Peyer's patch (tissue), 4 donors: ENCODE data around the gene PRSS8. TPM values are rescaled to one million over a fixed set of nuclear protein-coding genes. Genes with fewer than 3 reads are reported as not detected.

Source experiments
- DNase-seq, 3 donors: peaks; one replicate each; pipeline ENCODE4 v3.0.0-alpha.2; 2017 to 2019
- H3K27ac ChIP-seq, 4 donors: fragments of 200-600 bp; sonication (generic); one replicate each; pipeline ENCODE4 v1.5.1; 2016 to 2019
- H3K27me3 ChIP-seq, 2 donors: fragments of 200-600 bp; sonication (generic); one replicate each; pipeline ENCODE4 v1.5.1; 2019
- H3K36me3 ChIP-seq, 3 donors: fragments of 200-600 bp; sonication (generic); one replicate each; pipeline ENCODE4 v1.5.1; 2016 to 2019
- H3K4me1 ChIP-seq, 4 donors: fragments of 200-600 bp; sonication (generic); one replicate each; pipeline ENCODE4 v1.5.1; 2016 to 2019
- H3K4me3 ChIP-seq, 4 donors: fragments of 200-600 bp; sonication (generic); 1 replicate in 3 of 4; 2 replicates in 1 of 4; pipeline ENCODE4 v1.5.1; 2016 to 2019; ENCODE audit warnings: mild to moderate bottlenecking in 1 of 4
- H3K9me3 ChIP-seq, 4 donors: fragments of 200-600 bp; sonication (generic); one replicate each; pipeline ENCODE4 v1.5.1; 2016 to 2019; ENCODE audit warnings: mild to moderate bottlenecking in 1 of 4
- CTCF ChIP-seq, 6 experiments: fragments of 450-650 bp in 4 of 6; fragments of 200-600 bp in 2 of 6; sonication (generic) in 1 of 6; IDR thresholded peaks; one replicate each; pipeline ENCODE4 v1.5.1; 2017 to 2019; ENCODE audit warnings: antibody characterized with exemption in 6 of 6, mild to moderate bottlenecking in 3 of 6, moderate library complexity in 1 of 6
- POLR2A ChIP-seq, 2 donors: fragments of 450-650 bp; IDR thresholded peaks; one replicate each; pipeline ENCODE4 v1.5.1; 2017; ENCODE audit warnings: antibody characterized with exemption in 2 of 2, mild to moderate bottlenecking in 2 of 2, moderate library complexity in 2 of 2
- total RNA-seq, 4 donors: library from RNA; depleted of rRNA; stranded (reverse); fragments of >200 nt; gene quantifications; one replicate each; pipeline ENCODE4 v1.1.0, GENCODE V29; 2016

PRSS8 gene
- 100 to 1,000 TPM in 3 of 4 donors, 10 to 100 TPM in 1; 27.2 to 666 (median 549) TPM for total RNA-seq

- peak within 1 kb of the TSS in 3 of 4 donors; percentile 89 to 96 (median 93) for H3K27ac ChIP-seq
- H3K27me3 ChIP-seq = no peaks in the 10 kb centered on the region
- TF ChIP-seq CTCF (IDR thresholded peaks at IDR 0.05) = no peak
- peak; percentile 98 to 99 for TF ChIP-seq POLR2A (IDR thresholded peaks at IDR 0.05)
- H3K4me3 ChIP-seq = peak within 1 kb of the TSS in 3 of 4 donors; percentile 42 to 84 (median 68)
- no peaks in the 10 kb centered on the region for H3K9me3 ChIP-seq
- peaks cover 0 to 32% (median 0%) of the 10 kb centered on the region in 3 donors for H3K36me3 ChIP-seq
- H3K4me1 ChIP-seq = peaks cover 0 to 48% (median 3%) of the 10 kb centered on the region in 4 donors
- peak in 2 of 3 donors; percentile 93 to 96 for DNase-seq
Measured at GRCh38 chr16:31135535-31136286, at the start of gene PRSS8. TSS of gene PRSS8 (minus strand) at chr16:31135727. CDS start at chr16:31135498, 229 bp downstream.

DNA sequence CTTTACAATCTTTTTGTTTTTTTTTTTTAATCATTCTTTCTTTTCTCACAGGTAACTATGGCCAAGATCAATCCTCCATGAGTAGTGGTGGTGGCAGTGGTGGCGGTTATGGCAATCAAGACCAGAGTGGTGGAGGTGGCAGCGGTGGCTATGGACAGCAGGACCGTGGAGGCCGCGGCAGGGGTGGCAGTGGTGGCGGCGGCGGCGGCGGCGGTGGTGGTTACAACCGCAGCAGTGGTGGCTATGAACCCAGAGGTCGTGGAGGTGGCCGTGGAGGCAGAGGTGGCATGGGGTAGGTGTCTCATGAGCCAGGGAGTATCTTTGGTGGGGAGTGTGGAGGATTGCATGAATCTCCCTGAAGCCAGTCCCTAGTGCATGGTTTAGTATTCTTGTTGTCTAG lies 49.4 kb upstream of the PRSS8 start:
- DNase-seq = no peak
- Histone ChIP-seq H3K9me3 (no peaks in the 10 kb centered on the region), H3K27me3 (no peaks in the 10 kb centered on the region), H3K36me3 (peaks cover 0 to 74% (median 0%) of the 10 kb centered on the region in 3 donors), H3K27ac (no peak overlapping the region), H3K4me1 (peaks cover 0 to 29% (median 12%) of the 10 kb centered on the region in 4 donors), H3K4me3 (no peak overlapping the region)
- TF ChIP-seq POLR2A (IDR thresholded peaks at IDR 0.05) (no peak), CTCF (IDR thresholded peaks at IDR 0.05) (no peak)

DNA sequence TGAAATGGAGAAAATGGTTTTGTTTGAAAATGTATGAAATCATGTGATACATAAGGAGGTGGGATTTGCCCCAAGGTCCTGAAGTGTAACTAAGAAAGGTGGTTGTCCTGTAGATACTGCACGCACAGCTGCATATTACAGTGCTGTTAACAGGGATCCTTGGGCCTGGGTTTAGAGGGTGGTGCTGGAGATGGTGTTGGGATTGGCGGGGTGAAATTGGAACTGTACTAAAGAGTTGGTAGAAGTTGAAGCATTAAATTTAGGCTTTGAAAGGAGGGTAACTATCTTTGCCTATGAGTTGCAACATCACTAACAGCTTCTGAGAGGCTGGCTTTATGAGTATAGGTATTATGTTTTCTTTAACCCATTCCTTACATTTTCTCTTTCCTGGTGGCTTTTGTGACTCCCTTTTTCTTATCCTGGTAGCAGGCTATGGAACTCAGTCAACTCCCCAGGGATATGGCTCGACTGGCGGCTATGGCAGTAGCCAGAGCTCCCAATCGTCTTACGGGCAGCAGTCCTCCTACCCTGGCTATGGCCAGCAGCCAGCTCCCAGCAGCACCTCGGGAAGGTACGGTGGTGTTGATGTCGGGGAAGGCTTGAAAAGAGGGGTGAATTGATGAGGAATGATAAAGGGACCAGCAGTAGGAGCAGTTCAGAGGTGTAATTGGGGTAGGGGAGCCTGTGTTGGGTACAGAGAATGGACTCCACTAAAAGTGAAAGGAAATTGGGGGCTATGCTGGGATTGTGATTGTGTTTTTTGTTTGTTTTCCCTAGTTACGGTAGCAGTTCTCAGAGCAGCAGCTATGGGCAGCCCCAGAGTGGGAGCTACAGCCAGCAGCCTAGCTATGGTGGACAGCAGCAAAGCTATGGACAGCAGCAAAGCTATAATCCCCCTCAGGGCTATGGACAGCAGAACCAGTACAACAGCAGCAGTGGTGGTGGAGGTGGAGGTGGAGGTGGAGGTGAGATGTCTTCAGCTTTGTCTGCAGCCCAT lies 48.2 kb upstream of the PRSS8 start:
- peaks cover 0 to 33% (median 14%) of the 10 kb centered on the region in 4 donors for H3K4me1 ChIP-seq
- no peak overlapping the region for H3K27ac ChIP-seq
- H3K9me3 ChIP-seq = no peaks in the 10 kb centered on the region
- no peak for DNase-seq
- no peak for TF ChIP-seq POLR2A (IDR thresholded peaks at IDR 0.05)
- H3K27me3 ChIP-seq = no peaks in the 10 kb centered on the region
- peaks cover 0 to 62% (median 0%) of the 10 kb centered on the region in 3 donors for H3K36me3 ChIP-seq
- H3K4me3 ChIP-seq = no peak overlapping the region

GRCh38 chr16:31182391-31182790 lies 46.9 kb upstream of the PRSS8 start:
- Histone ChIP-seq H3K4me3 (peak overlapping the region in 3 of 4 donors; percentile 72 to 92 (median 75)), H3K27me3 (no peaks in the 10 kb centered on the region), H3K36me3 (peaks cover 0 to 49% (median 0%) of the 10 kb centered on the region in 3 donors), H3K9me3 (no peaks in the 10 kb centered on the region), H3K27ac (peak overlapping the region in 1 of 4 donors; percentile 13), H3K4me1 (peaks cover 0 to 39% (median 16%) of the 10 kb centered on the region in 4 donors)
- no peak for DNase-seq
- TF ChIP-seq CTCF (IDR thresholded peaks at IDR 0.05) (no peak), POLR2A (IDR thresholded peaks at IDR 0.05) (no peak)

GRCh38 chr16:31181102-31181830 lies 45.7 kb upstream of the PRSS8 start:
- Histone ChIP-seq H3K9me3 (no peaks in the 10 kb centered on the region), H3K27ac (peak overlapping the region; percentile 87 to 99 (median 92)), H3K36me3 (peaks cover 0 to 37% (median 0%) of the 10 kb centered on the region in 3 donors), H3K4me1 (peaks cover 0 to 39% (median 16%) of the 10 kb centered on the region in 4 donors), H3K27me3 (no peaks in the 10 kb centered on the region), H3K4me3 (peak overlapping the region; percentile 56 to 92 (median 74))
- TF ChIP-seq POLR2A (IDR thresholded peaks at IDR 0.05) = no peak
- no peak for TF ChIP-seq CTCF (IDR thresholded peaks at IDR 0.05)
- peak; percentile 31 to 61 (median 57) for DNase-seq
